NCI-H1436 treated with DMSO at 0.1 percent for 48 hours (cell line): Measurements from ENCODE around the gene ZNF256.

Experiments used
- DNase-seq: peaks from one replicate; lab custom pipeline; 2025; lab: John Stamatoyannopoulos, UW

Gene ZNF256

GRCh38 chr19:57947419-57948134, at the start of gene ZNF256:
ZNF256 (minus strand) TSS chr19:57947706; CDS start chr19:57947474, 232 bp downstream.
- DNase-seq: peak; percentile 93

GRCh38 chr19:57992841-57993240, 45.3 kb upstream of the ZNF256 start:
- DNase-seq: no peak

GRCh38 chr19:57978586-57979289, 31.2 kb upstream of the ZNF256 start:
- no peak for DNase-seq

GRCh38 chr19:57974434-57974833, 26.9 kb upstream of the ZNF256 start, which contains the start of gene C19orf18:
C19orf18 (minus strand) TSS chr19:57974534; CDS start chr19:57974432, 102 bp downstream.
- no peak for DNase-seq

GRCh38 chr19:57964761-57965160, 17.3 kb upstream of the ZNF256 start:
- DNase-seq: no peak

- DNase-seq: no peak
These were observed 14.3 kb upstream of the ZNF256 start for GRCh38 chr19:57961785-57962184.

- DNase-seq: no peak
These were observed 7.5 kb upstream of the ZNF256 start for GRCh38 chr19:57954996-57955395.

GRCh38 chr19:57949702-57950101, 2.2 kb upstream of the ZNF256 start:
- no peak for DNase-seq

- DNase-seq: no peak
These were observed 1.8 kb upstream of the ZNF256 start for GRCh38 chr19:57949296-57949695.

GRCh38 chr19:57947088-57947418, 453 bp downstream of the ZNF256 start:
- DNase-seq: no peak

- no peak for DNase-seq
These were observed 1.2 kb downstream of the ZNF256 start for GRCh38 chr19:57946316-57946715.

GRCh38 chr19:57941593-57941992, 5.9 kb downstream of the ZNF256 start:
- DNase-seq: no peak

- no peak for DNase-seq
These were observed 11.8 kb downstream of the ZNF256 start for GRCh38 chr19:57935731-57936130.

- DNase-seq: no peak
These were observed 12.5 kb downstream of the ZNF256 start, which contains the start of gene ZNF418 for GRCh38 chr19:57934820-57935665. ZNF418 (minus strand) TSS chr19:57935402; CDS start chr19:57933822, 1,580 bp downstream.

- DNase-seq: no peak
These were observed 19.9 kb downstream of the ZNF256 start for GRCh38 chr19:57927587-57927986.

- DNase-seq: peak; percentile 74
These were observed 31.1 kb downstream of the ZNF256 start, which contains the start of gene ZNF417 for GRCh38 chr19:57916168-57916995. ZNF417 (minus strand) TSS chr19:57916592; CDS start chr19:57916411, 181 bp downstream.

GRCh38 chr19:57914531-57914930, 33.0 kb downstream of the ZNF256 start:
- DNase-seq: no peak

GRCh38 chr19:57907394-57907793, 40.1 kb downstream of the ZNF256 start:
- DNase-seq: no peak

GRCh38 chr19:57905258-57905657, 42.2 kb downstream of the ZNF256 start:
- DNase-seq: no peak

- no peak for DNase-seq
These were observed 43.8 kb downstream of the ZNF256 start for GRCh38 chr19:57903618-57904184.

- no peak for DNase-seq
These were observed 47.2 kb downstream of the ZNF256 start for GRCh38 chr19:57900311-57900710.
